Nephron progenitor cell (in vitro differentiated cells): ENCODE measurements around the gene NRIP1.

Experiments
- DNase-seq: peaks from one replicate; pipeline ENCODE4 v3.0.0; 2021
- H3K27ac Mint-ChIP-seq: 2 replicates; pipeline ENCODE4 v1.8.0; 2021; ENCODE audit warnings: mild to moderate bottlenecking, moderate library complexity, mixed read lengths
- H3K27me3 Mint-ChIP-seq: 2 replicates; pipeline ENCODE4 v1.8.0; 2021; ENCODE audit warnings: mild to moderate bottlenecking, low read depth, mixed read lengths; ENCODE audit not compliant: poor library complexity
- H3K36me3 Mint-ChIP-seq: 2 replicates; pipeline ENCODE4 v1.8.0; 2021; ENCODE audit warnings: low read depth, mixed read lengths
- H3K4me1 Mint-ChIP-seq: 2 replicates; pipeline ENCODE4 v1.8.0; 2021; ENCODE audit warnings: mixed read lengths
- H3K4me3 Mint-ChIP-seq: 2 replicates; pipeline ENCODE4 v1.8.0; 2021; ENCODE audit warnings: mild to moderate bottlenecking, moderate library complexity, mixed read lengths
- H3K9me3 Mint-ChIP-seq: 2 replicates; pipeline ENCODE4 v1.8.0; 2021; ENCODE audit warnings: mild to moderate bottlenecking, moderate library complexity, mixed read lengths
- TF ChIP-seq, protein P1 (sequence below): fragments of 200-600 bp; sonication (generic); IDR thresholded peaks from 2 replicates; pipeline ENCODE4 v1.5.0; 2021; ENCODE audit warnings: antibody characterized with exemption

Gene NRIP1, protein sequence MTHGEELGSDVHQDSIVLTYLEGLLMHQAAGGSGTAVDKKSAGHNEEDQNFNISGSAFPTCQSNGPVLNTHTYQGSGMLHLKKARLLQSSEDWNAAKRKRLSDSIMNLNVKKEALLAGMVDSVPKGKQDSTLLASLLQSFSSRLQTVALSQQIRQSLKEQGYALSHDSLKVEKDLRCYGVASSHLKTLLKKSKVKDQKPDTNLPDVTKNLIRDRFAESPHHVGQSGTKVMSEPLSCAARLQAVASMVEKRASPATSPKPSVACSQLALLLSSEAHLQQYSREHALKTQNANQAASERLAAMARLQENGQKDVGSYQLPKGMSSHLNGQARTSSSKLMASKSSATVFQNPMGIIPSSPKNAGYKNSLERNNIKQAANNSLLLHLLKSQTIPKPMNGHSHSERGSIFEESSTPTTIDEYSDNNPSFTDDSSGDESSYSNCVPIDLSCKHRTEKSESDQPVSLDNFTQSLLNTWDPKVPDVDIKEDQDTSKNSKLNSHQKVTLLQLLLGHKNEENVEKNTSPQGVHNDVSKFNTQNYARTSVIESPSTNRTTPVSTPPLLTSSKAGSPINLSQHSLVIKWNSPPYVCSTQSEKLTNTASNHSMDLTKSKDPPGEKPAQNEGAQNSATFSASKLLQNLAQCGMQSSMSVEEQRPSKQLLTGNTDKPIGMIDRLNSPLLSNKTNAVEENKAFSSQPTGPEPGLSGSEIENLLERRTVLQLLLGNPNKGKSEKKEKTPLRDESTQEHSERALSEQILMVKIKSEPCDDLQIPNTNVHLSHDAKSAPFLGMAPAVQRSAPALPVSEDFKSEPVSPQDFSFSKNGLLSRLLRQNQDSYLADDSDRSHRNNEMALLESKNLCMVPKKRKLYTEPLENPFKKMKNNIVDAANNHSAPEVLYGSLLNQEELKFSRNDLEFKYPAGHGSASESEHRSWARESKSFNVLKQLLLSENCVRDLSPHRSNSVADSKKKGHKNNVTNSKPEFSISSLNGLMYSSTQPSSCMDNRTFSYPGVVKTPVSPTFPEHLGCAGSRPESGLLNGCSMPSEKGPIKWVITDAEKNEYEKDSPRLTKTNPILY (N-terminal part only)

DNA sequence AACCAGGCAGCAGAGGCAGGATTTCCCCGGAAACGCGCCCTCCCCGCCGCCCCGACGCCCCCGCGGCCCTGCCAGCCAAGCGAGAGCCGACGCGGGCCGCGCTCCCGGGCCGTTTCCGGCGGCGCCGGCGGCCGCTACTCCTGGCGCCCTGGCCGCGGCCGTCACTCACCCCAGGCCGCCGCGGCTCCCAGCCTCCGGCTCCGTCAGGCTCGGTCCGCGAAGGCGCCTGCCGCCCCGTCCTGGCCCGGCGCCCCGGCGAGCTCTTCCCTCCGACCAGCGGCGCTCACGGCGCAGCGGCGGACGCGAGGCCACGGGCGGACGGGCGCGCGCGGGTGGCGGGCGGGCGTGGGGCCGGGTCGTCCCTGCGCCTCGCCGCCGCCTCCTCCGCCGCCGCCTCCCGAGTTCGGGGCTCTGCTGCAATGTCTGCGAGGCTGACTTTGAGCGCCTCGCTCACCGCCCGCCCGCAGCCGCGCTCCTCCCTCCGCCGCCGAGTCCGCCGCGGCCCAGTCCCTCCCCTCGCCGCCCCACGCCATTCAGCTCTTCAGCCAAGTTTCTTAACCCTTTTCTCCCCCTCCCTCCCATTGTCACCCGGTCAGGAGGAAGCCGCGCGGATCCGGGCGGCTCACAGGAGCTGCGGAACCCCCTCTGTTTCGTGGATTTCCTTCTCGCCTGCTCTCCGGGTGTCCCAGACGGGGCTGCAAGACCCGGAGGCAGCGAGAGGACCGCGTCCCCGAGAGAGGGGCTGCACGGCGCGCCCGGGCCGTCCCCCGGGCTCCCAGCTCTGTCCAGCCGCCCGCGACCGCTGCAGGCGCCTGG is at the start of gene NRIP1:
Gene NRIP1, minus strand, starts transcription at position 425 of the 816 bp plus-strand sequence. CDS start 96,808 bp downstream, outside the sequence.
- Mint-ChIP-seq H3K27me3 (no peaks in the 10 kb centered on the region), H3K4me1 (peaks cover 60% of the 10 kb centered on the region), H3K27ac (peak within 1 kb of the TSS; percentile 99), H3K36me3 (peaks cover 11% of the 10 kb centered on the region), H3K9me3 (no peaks in the 10 kb centered on the region), H3K4me3 (peak within 1 kb of the TSS; percentile 99)
- DNase-seq: peak; percentile 84
- TF ChIP-seq, protein P1, sequence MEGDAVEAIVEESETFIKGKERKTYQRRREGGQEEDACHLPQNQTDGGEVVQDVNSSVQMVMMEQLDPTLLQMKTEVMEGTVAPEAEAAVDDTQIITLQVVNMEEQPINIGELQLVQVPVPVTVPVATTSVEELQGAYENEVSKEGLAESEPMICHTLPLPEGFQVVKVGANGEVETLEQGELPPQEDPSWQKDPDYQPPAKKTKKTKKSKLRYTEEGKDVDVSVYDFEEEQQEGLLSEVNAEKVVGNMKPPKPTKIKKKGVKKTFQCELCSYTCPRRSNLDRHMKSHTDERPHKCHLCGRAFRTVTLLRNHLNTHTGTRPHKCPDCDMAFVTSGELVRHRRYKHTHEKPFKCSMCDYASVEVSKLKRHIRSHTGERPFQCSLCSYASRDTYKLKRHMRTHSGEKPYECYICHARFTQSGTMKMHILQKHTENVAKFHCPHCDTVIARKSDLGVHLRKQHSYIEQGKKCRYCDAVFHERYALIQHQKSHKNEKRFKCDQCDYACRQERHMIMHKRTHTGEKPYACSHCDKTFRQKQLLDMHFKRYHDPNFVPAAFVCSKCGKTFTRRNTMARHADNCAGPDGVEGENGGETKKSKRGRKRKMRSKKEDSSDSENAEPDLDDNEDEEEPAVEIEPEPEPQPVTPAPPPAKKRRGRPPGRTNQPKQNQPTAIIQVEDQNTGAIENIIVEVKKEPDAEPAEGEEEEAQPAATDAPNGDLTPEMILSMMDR: no peak

DNA sequence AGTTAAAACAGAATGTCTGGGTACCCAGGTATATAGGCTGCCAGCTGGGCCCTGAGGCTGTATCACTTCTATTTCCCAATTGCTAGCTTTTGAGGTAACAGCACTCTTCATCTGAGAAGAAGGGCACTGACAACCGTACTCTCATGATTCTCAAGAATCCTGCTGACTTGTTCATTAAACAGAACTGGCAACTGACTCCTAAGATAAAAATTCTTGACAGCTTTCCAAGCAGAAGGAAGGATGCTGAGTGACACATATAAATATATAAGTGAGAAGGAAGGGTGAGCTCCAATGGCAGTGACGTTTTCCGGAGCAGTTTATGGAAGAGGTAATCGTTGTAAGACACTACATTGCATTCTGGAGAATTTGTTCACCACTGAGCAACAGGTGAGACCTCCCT is 48.1 kb upstream of the NRIP1 start:
- DNase-seq: no peak
- Mint-ChIP-seq H3K4me1 (no peaks in the 10 kb centered on the region), H3K4me3 (no peak overlapping the region), H3K9me3 (no peaks in the 10 kb centered on the region), H3K27ac (no peak overlapping the region), H3K36me3 (no peaks in the 10 kb centered on the region), H3K27me3 (no peaks in the 10 kb centered on the region)
- TF ChIP-seq, protein P1: no peak

DNA sequence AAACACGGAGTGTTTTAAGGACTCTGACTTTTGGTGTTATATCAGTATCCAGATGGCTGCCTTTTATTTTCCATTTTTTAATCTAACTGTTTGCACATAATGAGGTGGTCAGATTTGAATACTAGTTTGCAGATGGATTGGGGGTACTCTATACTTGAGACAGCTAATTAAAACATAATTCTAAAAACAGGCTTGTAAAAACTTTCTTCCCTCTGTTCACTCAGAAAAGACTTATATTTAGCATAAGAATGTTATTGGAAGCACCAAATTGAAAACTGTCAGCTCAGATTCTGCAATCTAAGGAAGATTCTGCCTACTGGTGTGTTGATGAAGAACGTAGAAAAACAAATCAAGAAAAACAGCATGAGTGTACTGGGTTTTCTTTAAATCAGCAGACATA is 44.0 kb upstream of the NRIP1 start:
- H3K36me3 Mint-ChIP-seq: no peaks in the 10 kb centered on the region
- H3K4me3 Mint-ChIP-seq: no peak overlapping the region
- no peaks in the 10 kb centered on the region for H3K27me3 Mint-ChIP-seq
- H3K4me1 Mint-ChIP-seq: no peaks in the 10 kb centered on the region
- no peak overlapping the region for H3K27ac Mint-ChIP-seq
- DNase-seq: no peak
- H3K9me3 Mint-ChIP-seq: no peaks in the 10 kb centered on the region
- TF ChIP-seq, protein P1: no peak

DNA sequence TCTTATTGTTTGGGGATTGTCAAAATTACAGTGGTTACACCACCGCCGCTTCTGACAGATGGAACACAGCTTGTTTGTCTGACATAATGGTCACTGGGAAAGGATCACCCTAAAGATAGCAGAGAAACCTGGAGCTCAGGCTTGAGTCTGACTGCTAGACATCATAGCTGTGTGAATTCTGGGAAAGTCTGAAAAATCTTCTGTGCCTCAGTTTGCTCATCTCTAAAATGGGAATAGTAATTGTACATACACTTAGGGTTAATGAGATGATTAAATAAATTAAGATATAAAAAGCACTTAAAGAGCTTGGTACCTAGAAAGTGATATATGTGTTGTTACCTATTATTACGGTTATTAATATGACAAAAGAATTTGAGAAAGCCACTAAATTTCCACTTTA is 39.7 kb upstream of the NRIP1 start:
- H3K9me3 Mint-ChIP-seq: no peaks in the 10 kb centered on the region
- H3K4me3 Mint-ChIP-seq: no peak overlapping the region
- DNase-seq: no peak
- no peaks in the 10 kb centered on the region for H3K36me3 Mint-ChIP-seq
- H3K27ac Mint-ChIP-seq: no peak overlapping the region
- H3K27me3 Mint-ChIP-seq: no peaks in the 10 kb centered on the region
- no peaks in the 10 kb centered on the region for H3K4me1 Mint-ChIP-seq
- TF ChIP-seq, protein P1: no peak

DNA sequence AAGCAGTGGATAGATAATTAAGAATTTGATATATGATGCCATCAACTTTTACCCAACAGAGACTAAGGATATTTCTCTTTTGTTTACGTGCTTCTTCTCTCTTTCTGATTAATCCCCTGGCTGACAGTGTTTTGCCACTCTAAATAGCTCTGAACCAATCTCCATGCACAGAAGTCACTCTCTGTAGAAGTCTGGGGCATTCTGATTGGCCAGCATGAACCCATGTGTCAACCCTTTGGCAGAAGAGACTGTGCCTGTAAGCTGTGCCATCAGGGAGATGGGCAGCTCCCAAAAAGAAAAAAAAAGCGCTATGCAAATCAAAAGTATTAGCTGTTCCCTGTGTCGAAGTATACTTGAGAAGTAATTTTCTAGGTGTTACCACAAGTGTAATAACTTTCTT is 34.1 kb upstream of the NRIP1 start:
- Mint-ChIP-seq H3K4me3 (no peak overlapping the region), H3K9me3 (no peaks in the 10 kb centered on the region), H3K36me3 (no peaks in the 10 kb centered on the region), H3K27me3 (no peaks in the 10 kb centered on the region), H3K4me1 (peaks cover 12% of the 10 kb centered on the region), H3K27ac (no peak overlapping the region)
- no peak for DNase-seq
- TF ChIP-seq, protein P1: no peak
